NCI-H2171 treated with DMSO at 0.1 percent for 48 hours (cell line): ENCODE data around the gene COL1A1.

Source experiments
- DNase-seq: peaks from one replicate; lab custom pipeline; 2025; lab: John Stamatoyannopoulos, UW

Gene COL1A1

DNA sequence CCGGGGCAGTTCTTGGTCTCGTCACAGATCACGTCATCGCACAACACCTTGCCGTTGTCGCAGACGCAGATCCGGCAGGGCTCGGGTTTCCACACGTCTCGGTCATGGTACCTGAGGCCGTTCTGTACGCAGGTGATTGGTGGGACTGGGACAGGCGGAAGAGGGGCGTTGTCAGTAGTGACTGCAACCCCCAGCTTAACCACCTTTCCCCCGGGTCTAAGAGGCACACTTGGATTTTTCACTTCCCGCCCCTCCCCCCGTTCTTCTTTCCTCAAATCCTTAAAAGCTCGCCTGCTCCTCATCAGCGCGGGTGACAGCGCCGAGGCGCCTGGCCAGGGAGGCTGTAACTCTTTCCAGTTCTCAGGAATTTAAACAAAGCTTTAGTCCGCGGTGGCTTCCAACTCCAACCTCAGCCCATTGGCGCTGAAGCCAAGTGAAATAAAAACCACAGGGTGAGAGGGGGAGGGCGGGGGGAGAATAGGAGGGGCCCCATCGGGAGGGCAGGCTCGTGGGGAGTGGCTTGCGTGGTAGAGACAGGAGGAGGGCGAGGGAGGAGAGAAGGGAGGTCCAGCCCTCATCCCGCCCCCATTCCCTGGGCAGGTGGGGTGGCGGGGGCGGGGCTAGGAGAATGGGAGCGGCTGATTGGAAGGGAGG, 1.5 kb downstream of the COL1A1 start:
- peak; percentile 91 for DNase-seq

DNA sequence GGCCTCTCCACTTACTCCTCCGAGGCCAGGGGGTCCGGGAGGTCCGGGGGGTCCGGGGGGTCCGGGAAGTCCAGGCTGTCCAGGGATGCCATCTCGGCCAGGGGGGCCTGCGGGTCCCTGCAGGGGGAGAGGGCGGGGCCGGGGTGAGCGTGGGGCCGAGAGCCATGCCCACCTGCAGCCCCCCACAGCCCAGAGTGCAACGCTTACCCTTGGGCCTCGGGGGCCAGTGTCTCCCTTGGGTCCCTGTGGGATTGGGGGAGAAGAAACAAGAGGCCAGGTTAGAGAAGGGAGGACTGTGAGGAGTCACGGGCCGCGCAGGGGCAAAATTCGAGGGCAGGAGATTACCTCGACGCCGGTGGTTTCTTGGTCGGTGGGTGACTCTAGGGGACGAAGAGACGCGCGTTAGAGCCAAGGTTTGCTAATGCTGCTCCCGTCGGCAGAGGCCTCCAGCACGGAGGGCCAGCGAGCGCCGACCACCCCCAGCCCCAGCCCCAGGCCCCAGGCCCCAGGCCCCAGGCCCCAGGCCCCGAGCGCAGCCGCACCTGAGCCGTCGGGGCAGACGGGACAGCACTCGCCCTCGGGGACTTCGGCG, 2.1 kb downstream of the COL1A1 start:
- DNase-seq = no peak

DNA sequence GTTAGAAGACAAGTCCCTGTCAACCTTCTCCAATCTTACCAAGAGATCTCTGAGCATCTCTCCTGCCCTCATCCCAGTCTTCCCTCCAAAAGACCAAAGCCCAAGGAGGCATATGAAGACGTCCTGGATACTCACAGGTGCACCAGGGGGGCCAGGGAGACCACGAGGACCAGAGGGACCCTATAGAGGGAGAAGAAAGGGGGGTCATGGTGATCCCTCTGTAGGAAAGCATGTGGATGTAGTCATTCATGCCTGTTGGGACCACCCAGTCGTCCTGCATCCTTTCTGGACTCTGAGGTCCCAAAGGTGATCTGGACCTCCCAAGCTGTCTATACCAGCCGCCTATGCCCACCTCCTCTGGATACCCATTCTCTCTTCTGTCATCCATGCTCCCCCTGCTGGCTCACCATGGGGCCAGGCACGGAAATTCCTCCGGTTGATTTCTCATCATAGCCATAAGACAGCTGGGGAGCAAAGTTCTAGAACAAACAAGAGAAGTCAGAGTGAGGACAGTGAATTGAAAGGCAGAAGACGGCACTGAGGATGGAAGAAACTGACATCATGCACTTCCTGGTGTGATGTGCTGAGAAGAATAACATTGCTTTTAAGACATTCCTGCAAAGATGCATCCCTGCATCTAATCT, 3.3 kb downstream of the COL1A1 start:
- peak; percentile 7 for DNase-seq

DNA sequence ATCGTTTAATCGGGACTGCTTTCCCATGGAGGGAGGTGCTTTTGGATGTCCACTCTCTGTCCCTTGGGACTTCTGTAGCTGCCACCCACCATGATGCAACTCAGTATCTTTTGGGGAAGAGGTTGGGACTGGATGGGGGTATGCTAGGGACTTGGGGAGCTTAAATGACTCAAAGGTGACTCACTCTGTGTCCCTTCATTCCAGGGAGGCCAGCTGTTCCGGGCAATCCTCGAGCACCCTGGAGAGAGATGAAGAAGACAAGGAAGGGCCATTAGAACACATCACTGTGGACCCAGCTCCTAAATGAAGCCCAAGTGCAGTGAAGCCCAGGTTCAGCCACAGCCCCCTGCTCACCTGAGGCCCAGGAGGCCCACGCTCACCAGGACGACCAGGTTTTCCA, 4.6 kb downstream of the COL1A1 start:
- no peak for DNase-seq

DNA sequence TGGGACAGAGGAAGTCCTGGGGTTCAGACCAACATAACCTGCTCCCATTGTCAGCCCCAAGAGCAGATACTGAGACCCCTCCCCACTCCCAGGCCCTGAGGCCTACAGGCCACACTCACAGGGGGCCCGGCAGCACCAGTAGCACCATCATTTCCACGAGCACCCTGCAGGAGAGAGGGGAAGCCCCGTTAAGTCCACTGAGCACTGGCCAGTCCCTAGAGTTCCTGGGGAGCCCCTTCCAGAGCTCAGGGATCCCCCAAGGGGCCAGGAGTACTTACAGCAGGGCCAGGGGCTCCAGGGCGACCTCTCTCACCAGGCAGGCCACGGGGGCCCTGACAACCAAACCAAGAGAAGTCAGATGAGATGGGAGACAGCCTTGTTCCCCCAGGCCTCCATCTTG, 5.4 kb downstream of the COL1A1 start:
- DNase-seq = no peak

DNA sequence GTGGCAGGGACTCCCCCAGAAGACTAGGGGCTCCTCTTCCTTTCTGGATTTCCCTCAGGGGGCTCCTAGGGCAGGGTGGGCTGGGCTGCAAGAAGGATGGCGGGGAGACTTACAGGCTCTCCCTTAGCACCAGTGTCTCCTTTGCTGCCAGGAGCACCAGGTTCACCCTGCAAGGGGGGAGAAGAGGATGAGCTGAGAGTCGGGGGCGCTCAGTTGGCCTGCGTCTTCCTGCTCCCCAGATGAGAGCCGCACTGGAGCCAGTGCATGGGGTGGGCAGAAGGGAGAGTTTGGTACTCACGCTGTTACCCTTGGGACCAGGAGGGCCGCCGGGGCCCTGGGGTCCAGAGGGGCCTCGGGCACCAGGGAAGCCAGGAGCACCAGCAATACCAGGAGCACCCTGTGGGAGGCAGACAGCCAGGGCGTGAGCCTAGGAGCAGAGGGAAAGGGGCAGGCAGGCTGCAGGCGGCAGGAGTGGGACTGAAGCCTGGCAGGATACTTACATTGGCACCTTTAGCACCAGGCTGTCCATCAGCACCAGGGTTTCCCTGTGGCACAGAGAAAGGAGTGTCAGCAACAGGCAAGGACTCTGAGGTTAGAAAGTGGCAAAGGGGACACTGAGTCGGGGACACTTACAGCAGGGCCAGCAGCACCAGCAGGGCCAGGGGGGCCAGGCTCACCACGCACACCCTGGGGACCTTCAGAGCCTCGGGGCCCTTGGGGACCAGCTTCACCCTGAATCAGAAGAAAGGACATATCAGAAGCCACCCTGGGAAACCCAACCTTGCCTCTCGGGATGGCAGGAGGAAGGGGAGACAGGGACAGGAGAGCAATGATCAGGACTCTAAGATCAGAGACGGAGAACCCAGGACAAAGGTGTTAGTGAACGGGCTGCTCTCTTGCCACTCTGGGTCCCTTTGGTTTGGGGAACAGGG, 6.2 kb downstream of the COL1A1 start:
- DNase-seq = no peak

DNA sequence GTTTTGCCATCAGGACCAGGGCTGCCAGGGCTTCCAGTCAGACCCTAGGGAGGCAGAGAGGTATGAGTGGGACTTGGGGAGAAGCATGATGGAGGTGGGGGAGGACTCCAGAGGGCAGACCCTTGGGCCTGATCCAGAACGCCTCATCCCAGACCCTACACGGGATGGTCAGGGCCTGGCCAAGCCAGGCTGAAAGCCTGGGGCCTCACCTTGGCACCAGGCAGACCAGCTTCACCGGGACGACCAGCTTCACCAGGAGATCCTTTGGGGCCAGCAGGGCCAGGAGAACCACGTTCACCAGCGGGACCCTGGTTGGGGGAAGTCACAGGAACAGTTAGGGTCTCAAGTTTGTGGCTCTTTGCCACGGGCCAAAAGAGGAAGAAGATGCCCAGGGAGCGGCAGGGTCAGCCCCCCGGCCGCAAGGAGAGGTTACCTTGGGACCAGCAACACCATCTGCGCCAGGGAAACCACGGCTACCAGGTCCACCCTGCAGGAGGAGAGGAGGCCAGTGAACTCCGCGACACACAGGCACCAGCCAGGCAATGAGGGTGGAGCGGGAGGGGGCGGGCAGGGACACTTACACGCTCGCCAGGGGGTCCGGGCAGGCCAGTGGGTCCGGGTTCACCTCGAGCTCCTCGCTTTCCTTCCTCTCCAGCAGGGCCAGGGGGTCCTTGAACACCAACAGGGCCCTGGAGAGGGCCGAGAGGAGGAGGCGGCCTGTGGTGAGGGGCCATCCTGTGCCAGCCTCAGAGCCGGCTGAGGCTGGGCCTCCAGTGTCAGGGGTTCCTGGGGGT, 7.1 kb downstream of the COL1A1 start:
- no peak for DNase-seq

DNA sequence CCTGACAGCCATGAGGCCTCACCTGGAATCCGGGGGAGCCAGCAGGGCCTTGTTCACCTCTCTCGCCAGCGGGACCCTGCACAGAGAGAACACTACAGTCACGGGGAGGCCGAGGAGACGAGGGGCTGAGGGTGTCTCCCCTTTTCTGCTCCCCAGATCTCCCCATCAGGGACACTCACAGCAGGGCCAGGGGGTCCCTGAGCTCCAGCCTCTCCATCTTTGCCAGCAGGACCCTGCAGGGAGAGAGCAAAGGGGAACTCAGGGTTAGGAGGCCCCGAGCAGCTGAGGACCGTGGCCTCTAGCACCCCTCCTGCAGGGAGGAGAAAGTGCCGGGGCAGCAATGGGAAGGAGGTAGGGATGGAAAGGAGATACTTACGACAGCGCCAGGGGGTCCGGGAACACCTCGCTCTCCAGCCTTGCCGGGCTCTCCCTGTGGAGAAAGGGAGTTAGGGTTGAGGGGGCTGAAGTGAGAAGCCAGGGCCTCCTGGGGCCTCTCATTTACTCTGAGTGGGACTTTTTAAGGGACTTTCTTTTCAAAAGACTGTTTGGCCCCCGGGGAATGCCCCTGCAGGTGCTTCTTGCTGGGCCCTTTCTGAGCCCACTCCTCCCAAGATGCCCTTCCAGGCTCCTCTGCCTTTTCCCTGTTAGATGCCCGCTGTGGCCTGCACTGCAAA, 8.7 kb downstream of the COL1A1 start:
- DNase-seq = no peak

DNA sequence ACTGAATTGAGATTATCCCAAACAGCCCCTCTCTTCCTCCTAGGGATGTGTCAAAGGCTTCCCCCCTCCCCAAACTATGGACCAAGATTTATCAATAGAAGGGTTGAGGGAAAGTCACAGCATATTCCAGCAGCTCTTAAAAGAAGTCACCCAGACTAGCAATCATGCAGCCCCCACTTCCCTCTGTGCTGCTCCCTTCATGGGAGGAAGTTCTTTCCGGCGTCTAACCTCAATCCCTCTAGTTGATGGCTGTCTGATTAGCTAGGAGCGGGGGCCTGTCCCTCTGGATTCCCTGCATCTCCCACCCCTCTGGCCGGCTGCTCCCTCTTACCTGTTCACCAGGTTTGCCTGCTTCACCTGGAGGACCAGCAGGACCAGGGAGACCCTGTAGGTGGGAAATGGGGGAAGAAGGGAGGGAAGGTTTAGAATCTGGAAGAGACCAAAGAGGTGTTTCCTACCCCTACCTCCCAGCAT, 9.2 kb downstream of the COL1A1 start:
- no peak for DNase-seq

DNA sequence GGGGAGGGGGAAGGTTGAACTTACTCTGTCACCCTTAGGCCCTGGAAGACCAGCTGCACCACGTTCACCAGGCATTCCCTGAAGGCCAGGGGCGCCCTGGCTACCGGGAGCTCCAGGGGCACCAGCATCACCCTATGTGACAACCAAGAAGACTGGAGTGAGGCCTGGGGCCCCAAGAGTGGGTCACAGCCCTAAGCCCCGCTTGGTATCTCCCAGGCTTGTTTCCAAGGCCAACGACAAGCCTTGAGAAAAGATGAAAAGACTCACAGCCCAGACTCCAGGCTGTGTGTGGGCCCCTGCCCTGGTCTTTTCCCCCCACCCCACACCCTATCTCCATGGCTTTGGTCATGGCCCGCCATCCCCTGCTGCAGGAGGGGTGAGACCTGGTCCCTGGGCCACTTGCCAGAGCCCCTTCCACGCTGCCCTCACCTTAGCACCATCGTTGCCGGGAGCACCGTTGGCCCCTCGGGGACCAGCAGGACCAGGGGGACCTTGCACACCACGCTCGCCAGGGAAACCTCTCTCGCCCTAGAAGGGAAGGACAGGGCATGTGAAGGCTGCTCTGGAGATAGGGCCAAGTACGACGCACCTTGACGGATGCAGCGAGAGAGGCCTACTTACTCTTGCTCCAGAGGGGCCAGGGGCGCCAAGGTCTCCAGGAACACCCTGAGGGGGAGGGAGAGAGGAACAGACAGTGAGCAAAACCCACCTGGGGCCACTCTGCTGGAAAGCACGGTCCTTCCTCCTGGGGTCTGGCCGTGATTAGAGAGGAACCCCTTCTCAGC, 9.9 kb downstream of the COL1A1 start:
- DNase-seq = no peak

DNA sequence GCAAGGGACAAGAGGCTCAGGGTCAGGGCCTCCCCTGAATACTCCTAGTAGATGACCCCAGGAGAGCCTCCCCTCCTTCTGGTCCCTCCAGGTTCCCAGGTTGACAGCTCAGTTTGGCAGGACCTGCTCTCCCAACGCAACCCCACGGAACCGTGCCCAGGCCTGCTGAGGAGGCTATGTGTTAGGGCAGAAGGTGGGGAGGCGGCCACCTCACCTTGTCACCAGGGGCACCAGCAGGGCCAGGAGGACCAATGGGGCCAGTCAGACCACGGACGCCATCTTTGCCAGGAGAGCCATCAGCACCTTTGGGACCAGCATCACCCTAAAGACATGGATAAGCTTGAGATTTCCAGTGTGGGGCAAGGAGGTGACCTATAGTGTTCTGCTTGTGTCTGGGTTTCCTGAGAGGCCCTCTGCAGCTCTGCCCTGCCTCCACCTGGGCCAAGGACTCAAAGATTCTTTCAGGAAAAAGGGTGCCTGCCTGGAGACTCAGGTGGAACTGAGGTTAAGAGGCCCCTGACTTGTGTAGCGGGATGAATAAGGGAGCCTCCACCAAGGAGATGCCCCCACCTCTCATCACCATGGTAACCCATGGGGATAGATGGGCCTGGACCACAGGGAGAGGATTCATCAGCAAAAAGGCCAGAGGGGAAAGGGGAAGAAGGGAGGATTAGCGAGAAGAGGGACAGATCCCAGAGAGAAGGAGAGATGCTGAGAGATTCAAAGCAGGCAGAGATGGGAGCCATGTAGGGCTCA, 10.7 kb downstream of the COL1A1 start:
- no peak for DNase-seq

DNA sequence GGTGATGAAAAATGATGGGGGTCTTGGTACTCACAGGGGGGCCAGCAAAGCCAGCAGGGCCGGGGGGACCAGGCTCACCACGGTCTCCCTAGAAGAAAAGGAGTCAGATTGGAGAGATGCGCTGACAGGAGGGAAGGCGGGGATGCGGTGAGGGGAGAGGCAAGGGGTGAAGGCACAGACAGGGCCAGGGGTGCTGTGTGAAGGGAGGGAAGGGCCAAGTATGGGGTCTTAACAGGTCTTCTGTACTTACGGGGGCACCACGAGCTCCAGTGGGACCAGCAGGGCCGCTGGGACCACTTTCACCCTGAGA, 11.2 kb downstream of the COL1A1 start:
- no peak for DNase-seq

DNA sequence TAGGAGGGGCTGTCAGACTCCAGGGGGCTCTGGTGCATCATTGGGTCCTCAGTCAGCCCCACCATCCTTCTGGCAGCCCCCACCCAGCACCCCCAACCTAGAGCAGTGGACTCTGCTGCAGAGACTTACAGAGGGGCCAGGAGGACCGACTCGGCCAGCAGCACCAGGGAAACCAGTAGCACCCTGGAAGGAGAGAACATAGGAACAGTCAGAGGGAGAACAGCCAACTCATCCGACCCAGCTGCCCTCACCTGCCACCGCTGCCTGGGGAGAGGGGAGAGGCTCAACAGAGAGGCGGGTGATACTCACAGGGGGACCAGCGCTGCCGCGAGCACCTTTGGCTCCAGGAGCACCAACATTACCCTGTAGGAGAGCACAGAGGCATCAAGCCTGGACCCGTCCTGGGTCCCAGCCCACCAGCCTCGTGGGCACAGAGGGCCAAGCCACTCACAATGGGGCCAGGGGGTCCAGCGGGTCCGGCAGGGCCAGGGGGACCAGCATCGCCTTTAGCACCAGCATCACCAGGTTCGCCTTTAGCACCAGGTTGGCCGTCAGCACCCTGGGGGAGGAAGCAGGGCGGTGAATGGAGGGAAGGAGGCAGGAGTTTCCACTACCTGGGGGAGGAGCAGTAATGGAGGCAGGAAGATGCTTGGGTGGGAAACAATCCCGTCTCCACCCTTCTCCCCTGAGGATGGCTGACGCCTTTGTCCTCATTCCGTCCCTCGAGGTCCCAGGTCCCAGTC, 11.7 kb downstream of the COL1A1 start:
- no peak for DNase-seq

DNA sequence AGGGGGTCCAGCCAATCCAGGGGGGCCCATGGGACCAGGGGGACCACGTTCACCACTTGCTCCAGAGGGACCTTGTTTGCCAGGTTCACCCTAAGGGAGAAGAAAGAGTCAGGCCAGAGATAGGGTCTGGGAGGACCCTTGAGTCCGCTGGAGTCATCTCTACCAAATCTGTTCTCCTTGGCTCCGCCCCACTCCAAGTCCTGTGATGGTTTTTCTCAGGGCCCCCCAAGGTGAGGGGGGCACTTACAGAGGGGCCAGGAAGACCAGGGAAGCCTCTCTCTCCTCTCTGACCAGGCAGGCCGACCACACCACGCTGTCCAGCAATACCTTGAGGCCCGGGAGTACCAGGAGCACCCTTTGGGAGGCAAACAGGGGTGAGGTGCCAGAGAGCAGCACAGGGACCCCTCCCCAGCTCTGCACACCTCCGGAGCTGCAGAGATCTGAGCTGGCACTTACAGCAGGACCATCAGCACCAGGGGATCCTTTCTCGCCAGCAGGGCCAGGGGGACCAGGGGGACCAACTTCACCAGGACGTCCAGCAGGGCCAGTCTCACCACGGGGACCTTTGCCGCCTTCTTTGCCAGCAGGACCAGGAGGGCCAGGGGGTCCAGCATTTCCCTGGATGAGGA, 12.4 kb downstream of the COL1A1 start:
- DNase-seq = no peak

DNA sequence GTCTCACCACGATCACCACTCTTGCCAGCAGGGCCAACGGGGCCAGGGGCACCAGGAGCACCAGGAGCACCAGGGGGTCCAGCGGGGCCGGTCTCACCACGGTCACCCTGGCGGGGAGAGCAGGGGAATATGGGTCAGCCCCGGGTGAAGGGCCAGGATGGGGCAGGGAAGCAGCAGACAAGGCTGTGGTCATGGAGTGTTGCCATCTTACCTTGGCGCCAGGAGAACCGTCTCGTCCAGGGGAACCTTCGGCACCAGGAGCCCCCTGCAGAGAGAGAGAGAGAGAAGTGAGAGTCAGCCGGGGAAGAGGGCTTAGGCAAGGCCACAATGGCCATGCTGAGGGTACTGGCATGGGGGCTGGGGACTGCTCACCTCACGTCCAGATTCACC, 12.9 kb downstream of the COL1A1 start:
- DNase-seq = no peak

DNA sequence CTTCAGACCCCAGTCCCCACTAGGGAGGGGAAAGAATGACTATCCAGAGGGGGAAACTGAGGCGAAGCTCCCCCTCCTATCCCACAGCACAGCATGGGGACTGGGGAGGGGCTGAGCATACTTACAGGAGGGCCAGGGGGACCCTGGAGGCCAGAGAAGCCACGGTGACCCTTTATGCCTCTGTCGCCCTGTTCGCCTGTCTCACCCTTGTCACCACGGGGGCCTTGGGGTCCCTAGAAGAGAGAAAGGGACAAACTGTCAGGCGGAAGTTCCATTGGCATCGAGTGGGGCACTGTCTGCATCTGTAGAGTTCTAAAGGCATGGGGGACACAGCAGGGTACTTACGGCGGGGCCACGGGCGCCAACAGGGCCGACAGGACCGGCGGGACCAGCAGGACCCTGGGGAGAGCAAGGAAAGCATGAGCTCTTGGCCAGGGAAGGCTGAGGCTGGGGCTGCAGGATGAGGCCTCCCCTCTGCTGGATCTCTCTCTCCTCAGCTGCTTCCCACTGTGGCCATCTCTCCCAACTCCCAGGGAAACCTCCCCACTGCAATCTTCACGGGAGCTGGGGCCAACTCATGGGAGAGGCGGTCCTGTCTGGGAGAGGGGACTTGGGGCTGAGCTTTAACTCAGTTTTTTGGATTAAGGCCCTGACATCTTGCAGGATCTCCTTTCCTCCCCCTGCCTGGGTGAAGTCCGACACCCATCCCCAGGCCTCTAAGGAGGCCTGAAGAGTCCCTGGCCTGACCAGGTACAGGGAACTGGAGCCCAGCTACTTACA, 13.5 kb downstream of the COL1A1 start:
- no peak for DNase-seq

DNA sequence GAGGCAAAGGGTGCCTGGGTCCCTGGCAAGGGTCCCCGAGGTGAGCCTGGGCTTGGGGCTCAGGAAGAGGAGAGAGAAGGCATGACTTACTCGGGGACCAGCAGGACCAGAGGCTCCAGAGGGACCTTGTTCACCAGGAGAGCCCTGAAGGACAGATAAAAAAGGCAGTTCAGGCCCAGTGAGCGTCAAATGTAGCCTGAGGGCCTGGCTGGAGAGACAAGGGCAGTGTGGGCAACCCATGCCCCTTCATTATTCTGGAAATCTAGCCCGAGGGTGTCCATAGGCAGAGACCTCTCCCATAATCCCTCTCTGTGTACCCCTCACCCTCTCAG, 14.1 kb downstream of the COL1A1 start:
- no peak for DNase-seq
